Progenitor cell of endocrine pancreas (in vitro differentiated cells): ENCODE results near the gene ITGB7. TPM values are rescaled to one million over a fixed set of nuclear protein-coding genes. Genes with fewer than 3 reads are reported as not detected.

ENCODE experiments used
- DNase-seq: peaks from one replicate; pipeline ENCODE4 v3.0.0; 2021; ENCODE audit warnings: low spot score; ENCODE audit not compliant: unreplicated experiment
- H3K27ac Mint-ChIP-seq: 2 replicates; pipeline ENCODE4 v1.8.0; 2021; ENCODE audit warnings: mild to moderate bottlenecking, moderate library complexity, mixed read lengths
- H3K27me3 Mint-ChIP-seq: 2 replicates; pipeline ENCODE4 v1.8.0; 2021; ENCODE audit warnings: mixed read lengths
- H3K36me3 Mint-ChIP-seq: 2 replicates; pipeline ENCODE4 v1.8.0; 2022; ENCODE audit warnings: mixed read lengths; ENCODE audit not compliant: insufficient read depth
- H3K4me1 Mint-ChIP-seq: 2 replicates; pipeline ENCODE4 v1.8.0; 2021; ENCODE audit warnings: low read depth, mixed read lengths
- H3K4me3 Mint-ChIP-seq: 2 replicates; pipeline ENCODE4 v1.8.0; 2021; ENCODE audit warnings: low read depth, mild to moderate bottlenecking, moderate library complexity, mixed read lengths
- H3K9me3 Mint-ChIP-seq: 2 replicates; pipeline ENCODE4 v1.8.0; 2021; ENCODE audit warnings: low read depth, mixed read lengths
- CTCF ChIP-seq: fragments of 200-600 bp; sonication (generic); IDR thresholded peaks from one replicate; pipeline ENCODE4 v1.5.0; 2021; ENCODE audit warnings: antibody characterized with exemption, mild to moderate bottlenecking; ENCODE audit not compliant: unreplicated experiment
- total RNA-seq: library from RNA; stranded (reverse); gene quantifications from 2 replicates; pipeline ENCODE4 v1.2.1, GENCODE V29; 2021

Gene ITGB7
- total RNA-seq, 1 donor from 2014 or later, result 0.29 TPM

GRCh38 chr12:53176750-53177149, 30.3 kb downstream of the ITGB7 start:
- Mint-ChIP-seq H3K27me3 (no peaks in the 10 kb centered on the region), H3K27ac (no peak overlapping the region), H3K4me1 (peaks cover 28% of the 10 kb centered on the region), H3K4me3 (no peak overlapping the region), H3K9me3 (no peaks in the 10 kb centered on the region), H3K36me3 (peaks cover 1% of the 10 kb centered on the region)
- TF ChIP-seq CTCF, result no peak
- no peak for DNase-seq

GRCh38 chr12:53174881-53175491, 32.1 kb downstream of the ITGB7 start:
- peak; percentile 7 for DNase-seq
- H3K9me3 Mint-ChIP-seq, result no peaks in the 10 kb centered on the region
- peaks cover 20% of the 10 kb centered on the region for H3K4me1 Mint-ChIP-seq
- H3K4me3 Mint-ChIP-seq, result no peak overlapping the region
- H3K27ac Mint-ChIP-seq, result peak overlapping the region; percentile 17
- TF ChIP-seq CTCF, result peak; percentile 45
- no peaks in the 10 kb centered on the region for H3K36me3 Mint-ChIP-seq
- H3K27me3 Mint-ChIP-seq, result no peaks in the 10 kb centered on the region

GRCh38 chr12:53173085-53173715, 33.9 kb downstream of the ITGB7 start:
- Mint-ChIP-seq H3K4me3 (no peak overlapping the region), H3K9me3 (no peaks in the 10 kb centered on the region), H3K27ac (no peak overlapping the region), H3K27me3 (no peaks in the 10 kb centered on the region), H3K36me3 (no peaks in the 10 kb centered on the region), H3K4me1 (peaks cover 11% of the 10 kb centered on the region)
- no peak for DNase-seq
- TF ChIP-seq CTCF, result no peak

- Mint-ChIP-seq H3K9me3 (no peaks in the 10 kb centered on the region), H3K36me3 (peaks cover 1% of the 10 kb centered on the region), H3K27me3 (no peaks in the 10 kb centered on the region), H3K4me1 (peaks cover 11% of the 10 kb centered on the region), H3K4me3 (no peak overlapping the region), H3K27ac (no peak overlapping the region)
- DNase-seq, result no peak
- no peak for TF ChIP-seq CTCF
Measured at GRCh38 chr12:53172352-53172751, 34.7 kb downstream of the ITGB7 start.

- H3K4me3 Mint-ChIP-seq, result no peak overlapping the region
- no peak for TF ChIP-seq CTCF
- no peaks in the 10 kb centered on the region for H3K27me3 Mint-ChIP-seq
- no peak overlapping the region for H3K27ac Mint-ChIP-seq
- peaks cover 5% of the 10 kb centered on the region for H3K36me3 Mint-ChIP-seq
- no peak for DNase-seq
- peaks cover 11% of the 10 kb centered on the region for H3K4me1 Mint-ChIP-seq
- no peaks in the 10 kb centered on the region for H3K9me3 Mint-ChIP-seq
Measured at GRCh38 chr12:53171725-53172329, 35.2 kb downstream of the ITGB7 start.
